Ascending aorta (tissue), 2 donors: Measurements from ENCODE around the gene LRRC32. TPM values are rescaled to one million over a fixed set of nuclear protein-coding genes. Genes with fewer than 3 reads are reported as not detected.

Experiments used
- DNase-seq, 2 donors: peaks; one replicate each; pipeline ENCODE4 v3.0.0-alpha.2; 2019; ENCODE audit warnings: low spot score in 2 of 2
- H3K27ac ChIP-seq, 2 donors: fragments of 200-600 bp; sonication (generic); one replicate each; pipeline ENCODE4 v1.5.1; 2016 to 2017; ENCODE audit warnings: mild to moderate bottlenecking in 1 of 2
- H3K27me3 ChIP-seq: fragments of 200-600 bp; sonication (generic); one replicate; pipeline ENCODE4 v1.5.1; 2017
- H3K36me3 ChIP-seq, 2 donors: fragments of 200-600 bp; sonication (generic); one replicate each; pipeline ENCODE4 v1.5.1; 2016
- H3K4me1 ChIP-seq, 2 donors: fragments of 200-600 bp; sonication (generic); one replicate each; pipeline ENCODE4 v1.5.1; 2016 to 2017; ENCODE audit warnings: mild to moderate bottlenecking in 1 of 2
- H3K4me3 ChIP-seq, 2 donors: fragments of 200-600 bp; sonication (generic); one replicate each; pipeline ENCODE4 v1.5.1; 2016 to 2017; ENCODE audit warnings: mild to moderate bottlenecking in 1 of 2
- H3K9me3 ChIP-seq, 2 donors: fragments of 200-600 bp; sonication (generic); one replicate each; pipeline ENCODE4 v1.5.1; 2016
- intact Hi-C: fragments of 100-400 bp; cut with DNase I; formaldehyde crosslinking; loops from one replicate; pipeline ENCODE4 v1.15.1; 2023
- total RNA-seq: library from RNA; depleted of rRNA; stranded (reverse); fragments of >200 nt; gene quantifications from one replicate; pipeline ENCODE4 v1.1.0, GENCODE V29; 2016
- TF ChIP-seq, protein P1 (sequence below), 3 experiments: fragments of 200-600 bp in 2 of 3; fragments of 450-650 bp in 1 of 3; sonication (generic) in 2 of 3; IDR thresholded peaks; one replicate each; pipeline ENCODE4 v1.5.1; 2016 to 2019; ENCODE audit warnings: antibody characterized with exemption in 3 of 3, mild to moderate bottlenecking in 1 of 3, moderate library complexity in 1 of 3

The LRRC32 gene
- total RNA-seq, 1 donor from 2014 or later: 280 TPM

DNA sequence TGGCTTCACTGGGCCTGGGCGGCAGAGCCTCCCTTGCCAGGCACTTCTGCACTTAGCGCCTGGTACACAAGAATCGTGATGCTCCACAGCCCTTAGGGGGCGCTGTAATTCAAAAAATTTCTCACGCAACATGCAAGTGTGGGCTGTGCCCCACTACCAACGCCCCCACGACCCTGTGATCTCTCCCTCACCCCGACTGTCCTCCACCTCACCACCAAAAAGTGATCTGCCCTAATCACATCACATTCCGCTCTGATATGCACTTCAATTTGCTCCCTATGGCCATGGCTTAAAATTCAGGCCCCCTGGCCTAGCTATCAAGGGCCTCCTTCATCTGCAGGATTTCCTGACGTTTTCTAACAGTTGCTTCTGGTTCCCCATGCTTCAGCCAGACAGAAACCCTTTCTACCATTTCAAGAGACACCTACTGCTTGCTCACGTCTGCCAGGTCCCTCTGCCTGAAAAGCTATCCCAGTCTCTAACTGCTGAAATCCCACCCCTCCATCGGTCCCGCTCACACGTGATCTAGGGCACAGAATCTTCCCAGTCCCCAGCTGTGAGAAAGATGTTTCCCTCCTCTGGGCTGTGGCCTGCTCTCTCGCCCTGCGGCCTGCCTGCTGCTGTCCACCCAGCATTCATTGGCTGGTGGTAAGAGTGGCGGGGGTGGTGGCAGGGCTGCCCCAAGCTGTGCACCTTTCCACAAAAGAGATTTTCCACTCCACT, 27.9 kb upstream of the LRRC32 start:
- TF ChIP-seq, protein P1, sequence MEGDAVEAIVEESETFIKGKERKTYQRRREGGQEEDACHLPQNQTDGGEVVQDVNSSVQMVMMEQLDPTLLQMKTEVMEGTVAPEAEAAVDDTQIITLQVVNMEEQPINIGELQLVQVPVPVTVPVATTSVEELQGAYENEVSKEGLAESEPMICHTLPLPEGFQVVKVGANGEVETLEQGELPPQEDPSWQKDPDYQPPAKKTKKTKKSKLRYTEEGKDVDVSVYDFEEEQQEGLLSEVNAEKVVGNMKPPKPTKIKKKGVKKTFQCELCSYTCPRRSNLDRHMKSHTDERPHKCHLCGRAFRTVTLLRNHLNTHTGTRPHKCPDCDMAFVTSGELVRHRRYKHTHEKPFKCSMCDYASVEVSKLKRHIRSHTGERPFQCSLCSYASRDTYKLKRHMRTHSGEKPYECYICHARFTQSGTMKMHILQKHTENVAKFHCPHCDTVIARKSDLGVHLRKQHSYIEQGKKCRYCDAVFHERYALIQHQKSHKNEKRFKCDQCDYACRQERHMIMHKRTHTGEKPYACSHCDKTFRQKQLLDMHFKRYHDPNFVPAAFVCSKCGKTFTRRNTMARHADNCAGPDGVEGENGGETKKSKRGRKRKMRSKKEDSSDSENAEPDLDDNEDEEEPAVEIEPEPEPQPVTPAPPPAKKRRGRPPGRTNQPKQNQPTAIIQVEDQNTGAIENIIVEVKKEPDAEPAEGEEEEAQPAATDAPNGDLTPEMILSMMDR (IDR thresholded peaks at IDR 0.05): no peak
- Histone ChIP-seq H3K4me3 (no peak overlapping the region), H3K27ac (no peak overlapping the region), H3K27me3 (no peaks in the 10 kb centered on the region), H3K4me1 (no peaks in the 10 kb centered on the region), H3K9me3 (no peaks in the 10 kb centered on the region), H3K36me3 (no peaks in the 10 kb centered on the region)
- intact Hi-C loops: no loop called here
- no peak for DNase-seq

GRCh38 chr11:76696756-76697155, 26.2 kb upstream of the LRRC32 start:
- intact Hi-C loops: no loop called here
- TF ChIP-seq, protein P1 (IDR thresholded peaks at IDR 0.05): no peak
- no peaks in the 10 kb centered on the region for H3K36me3 ChIP-seq

GRCh38 chr11:76695771-76696170, 25.2 kb upstream of the LRRC32 start:
- Histone ChIP-seq H3K27me3 (no peaks in the 10 kb centered on the region), H3K36me3 (no peaks in the 10 kb centered on the region), H3K4me1 (no peaks in the 10 kb centered on the region), H3K4me3 (no peak overlapping the region), H3K27ac (no peak overlapping the region), H3K9me3 (no peaks in the 10 kb centered on the region)
- intact Hi-C loops: no loop called here
- TF ChIP-seq, protein P1 (IDR thresholded peaks at IDR 0.05): no peak
- no peak for DNase-seq

More at GRCh38 chr11:76696756-76697155, 26.2 kb upstream of the LRRC32 start:
- Histone ChIP-seq H3K27ac (no peak overlapping the region), H3K9me3 (no peaks in the 10 kb centered on the region), H3K27me3 (no peaks in the 10 kb centered on the region), H3K4me3 (no peak overlapping the region), H3K4me1 (no peaks in the 10 kb centered on the region)
- no peak for DNase-seq

- Histone ChIP-seq H3K27ac (no peak overlapping the region), H3K4me1 (no peaks in the 10 kb centered on the region), H3K9me3 (no peaks in the 10 kb centered on the region), H3K36me3 (no peaks in the 10 kb centered on the region), H3K4me3 (no peak overlapping the region), H3K27me3 (no peaks in the 10 kb centered on the region)
- intact Hi-C loops: no loop called here
- DNase-seq: no peak
- TF ChIP-seq, protein P1 (IDR thresholded peaks at IDR 0.05): no peak
Measured at GRCh38 chr11:76695133-76695532, 24.6 kb upstream of the LRRC32 start.

DNA sequence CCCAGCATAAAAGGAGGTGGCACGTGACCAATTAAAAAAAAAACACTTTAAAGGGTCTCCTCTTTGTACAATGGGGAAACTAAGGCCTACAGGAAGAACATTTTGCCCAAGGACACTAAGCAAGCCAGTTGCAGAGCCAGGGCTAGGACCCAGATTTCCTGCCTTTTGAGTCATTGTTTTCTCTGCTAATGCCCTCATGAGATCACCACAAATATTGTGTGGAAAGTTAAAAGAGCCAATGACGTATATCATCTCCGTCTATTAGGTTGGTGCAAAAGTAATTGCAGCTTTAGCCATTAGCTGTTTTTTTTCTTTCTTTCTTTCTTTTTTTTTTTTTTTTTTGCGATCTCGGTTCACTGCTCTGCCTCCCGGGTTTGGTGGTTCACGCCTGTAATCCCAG, 24.1 kb upstream of the LRRC32 start:
- no peaks in the 10 kb centered on the region for H3K36me3 ChIP-seq
- H3K27me3 ChIP-seq: no peaks in the 10 kb centered on the region
- H3K4me3 ChIP-seq: no peak overlapping the region
- TF ChIP-seq, protein P1 (IDR thresholded peaks at IDR 0.05): no peak
- intact Hi-C loops: no loop called here
- H3K9me3 ChIP-seq: no peaks in the 10 kb centered on the region
- no peak overlapping the region for H3K27ac ChIP-seq
- DNase-seq: no peak
- H3K4me1 ChIP-seq: no peaks in the 10 kb centered on the region
